Measurements from ENCODE around the gene IGFL4.

IGFL4 gene

DNA sequence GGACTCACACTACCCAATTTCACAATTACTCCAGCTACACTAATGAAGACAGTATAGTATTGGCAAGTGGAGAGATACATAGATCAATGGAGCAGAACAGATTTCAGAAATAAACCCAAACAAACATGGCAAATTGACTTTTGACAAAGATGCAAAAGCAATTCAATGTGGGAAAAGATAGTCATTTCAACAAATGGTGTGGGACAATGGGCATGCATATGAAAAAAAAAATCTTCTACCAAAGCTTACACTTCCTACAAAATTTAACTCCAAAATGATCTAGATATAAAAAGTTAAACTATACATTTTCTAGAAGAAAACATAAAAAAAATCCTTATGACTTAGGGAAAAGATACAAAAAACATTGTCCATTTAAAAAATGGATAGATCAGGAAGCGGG, 2.7 kb upstream of the IGFL4 start:
- DNase-seq (no peak), ATAC-seq (replicated peaks) (no peak)
- Mint-ChIP-seq H3K9me3 (no peaks in the 10 kb centered on the region), H3K4me1 (ENCODE audit: low read depth in 2 of 2) (no peaks in the 10 kb centered on the region), H3K27me3 (peaks cover 80 to 93% of the 10 kb centered on the region in 2 donors), H3K27ac (no peak overlapping the region), H3K36me3 (ENCODE audit: insufficient read depth) (no peaks in the 10 kb centered on the region), H3K4me3 (no peak overlapping the region)

DNA sequence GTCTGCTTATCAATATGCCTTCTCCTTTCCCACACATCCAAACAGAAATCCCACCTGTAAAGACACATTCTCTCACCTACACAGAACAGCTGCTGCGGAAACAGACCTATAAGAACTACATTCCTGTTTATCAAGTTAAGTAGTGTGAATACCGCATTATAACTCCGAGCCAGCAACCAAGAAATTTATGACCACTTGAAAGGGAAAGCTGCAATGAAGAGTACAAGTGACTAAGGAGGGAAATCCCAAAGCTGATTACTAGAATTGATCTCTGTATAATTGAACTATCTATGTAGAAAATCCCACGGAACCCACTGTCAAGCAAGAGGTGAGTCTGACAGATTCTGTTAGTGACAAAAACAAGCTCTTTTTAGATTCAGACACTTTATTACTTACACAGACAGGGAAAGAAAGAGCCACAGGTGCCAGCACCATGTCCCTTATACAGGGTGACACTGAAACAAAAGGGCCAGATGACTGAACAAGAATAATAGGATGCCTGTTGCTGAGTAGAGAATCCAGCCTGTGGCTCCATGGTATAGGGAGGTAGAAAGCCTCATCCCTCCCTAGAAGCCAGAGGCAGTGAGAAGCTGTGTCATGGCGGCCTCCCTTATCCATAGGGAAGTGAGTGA, 1.6 kb upstream of the IGFL4 start:
- H3K27ac Mint-ChIP-seq, result no peak overlapping the region
- peaks cover 68 to 84% of the 10 kb centered on the region in 2 donors for H3K27me3 Mint-ChIP-seq
- ATAC-seq (replicated peaks) (no peak), DNase-seq (no peak)
- H3K4me3 Mint-ChIP-seq, result no peak overlapping the region
- H3K4me1 Mint-ChIP-seq (ENCODE audit: low read depth in 2 of 2), result no peaks in the 10 kb centered on the region
- H3K9me3 Mint-ChIP-seq, result no peaks in the 10 kb centered on the region
- no peaks in the 10 kb centered on the region for H3K36me3 Mint-ChIP-seq (ENCODE audit: insufficient read depth)

- no peaks in the 10 kb centered on the region for H3K36me3 Mint-ChIP-seq (ENCODE audit: insufficient read depth)
- no peak overlapping the region for H3K27ac Mint-ChIP-seq
- no peaks in the 10 kb centered on the region for H3K4me1 Mint-ChIP-seq (ENCODE audit: low read depth in 2 of 2)
- ATAC-seq (replicated peaks) (no peak), DNase-seq (no peak)
- no peak overlapping the region for H3K4me3 Mint-ChIP-seq
- no peaks in the 10 kb centered on the region for H3K9me3 Mint-ChIP-seq
- H3K27me3 Mint-ChIP-seq, result peaks cover 57 to 82% of the 10 kb centered on the region in 2 donors
These were observed 677 bp downstream of the IGFL4 start for GRCh38 chr19:46040125-46040524.

GRCh38 chr19:46036744-46037128, 4.1 kb downstream of the IGFL4 start:
- Mint-ChIP-seq H3K4me1 (ENCODE audit: low read depth in 2 of 2) (no peaks in the 10 kb centered on the region), H3K4me3 (no peak overlapping the region), H3K27ac (no peak overlapping the region), H3K36me3 (ENCODE audit: insufficient read depth) (no peaks in the 10 kb centered on the region), H3K27me3 (peaks cover 43 to 79% of the 10 kb centered on the region in 2 donors), H3K9me3 (no peaks in the 10 kb centered on the region)
- ATAC-seq (replicated peaks), result no peak
- DNase-seq, result no peak

DNA sequence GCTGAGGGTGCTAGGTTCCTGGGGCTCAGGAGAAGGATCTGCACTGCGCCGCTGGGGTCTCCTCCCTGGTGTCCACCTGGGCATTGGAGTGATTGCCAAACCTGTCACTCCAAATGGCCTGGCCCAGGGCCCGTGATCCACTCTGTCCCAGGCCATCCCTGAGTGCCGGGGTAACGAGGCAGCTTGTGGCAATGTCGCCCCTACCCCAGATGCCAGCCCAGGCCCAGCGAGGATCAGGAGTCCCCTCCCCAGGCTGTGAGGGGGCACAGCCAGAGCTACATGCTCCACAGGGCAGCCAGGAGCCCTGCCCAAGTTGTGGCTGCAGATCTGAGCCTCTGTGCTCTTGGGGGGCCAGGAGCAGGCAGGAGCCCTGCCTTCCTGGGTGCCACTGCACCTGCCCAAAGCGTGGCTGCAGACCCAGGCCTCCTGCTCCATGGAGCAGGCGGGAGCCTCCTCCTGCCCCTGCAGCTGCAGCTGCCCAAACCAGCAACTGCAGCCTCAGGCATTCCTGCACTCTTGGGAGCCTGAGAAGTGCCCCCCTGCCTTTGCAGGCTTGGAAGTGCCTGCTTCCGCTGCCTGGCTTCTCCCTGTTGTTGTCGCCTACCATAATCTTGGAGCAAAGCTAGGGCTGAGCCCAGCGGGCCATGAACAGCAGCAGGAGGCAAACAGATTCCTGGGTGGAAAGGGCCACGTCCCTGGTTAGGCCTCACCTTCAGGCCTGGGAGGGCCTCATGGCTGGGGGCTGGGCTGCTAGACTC, 4.6 kb downstream of the IGFL4 start:
- DNase-seq (no peak), ATAC-seq (replicated peaks) (no peak)
- no peaks in the 10 kb centered on the region for H3K36me3 Mint-ChIP-seq (ENCODE audit: insufficient read depth)
- H3K4me1 Mint-ChIP-seq (ENCODE audit: low read depth in 2 of 2), result no peaks in the 10 kb centered on the region
- peaks cover 41 to 79% of the 10 kb centered on the region in 2 donors for H3K27me3 Mint-ChIP-seq
- no peaks in the 10 kb centered on the region for H3K9me3 Mint-ChIP-seq
- H3K27ac Mint-ChIP-seq, result no peak overlapping the region
- no peak overlapping the region for H3K4me3 Mint-ChIP-seq

- H3K27me3 Mint-ChIP-seq, result peaks cover 40 to 79% of the 10 kb centered on the region in 2 donors
- H3K27ac Mint-ChIP-seq, result no peak overlapping the region
- no peaks in the 10 kb centered on the region for H3K4me1 Mint-ChIP-seq (ENCODE audit: low read depth in 2 of 2)
These were observed 5.3 kb downstream of the IGFL4 start for GRCh38 chr19:46035546-46035945.

GRCh38 chr19:46033401-46033800, 7.4 kb downstream of the IGFL4 start:
- H3K36me3 Mint-ChIP-seq (ENCODE audit: insufficient read depth), result no peaks in the 10 kb centered on the region
- H3K4me1 Mint-ChIP-seq (ENCODE audit: low read depth in 2 of 2), result peaks cover 4% of the 10 kb centered on the region in 2 donors
- peaks cover 40 to 86% of the 10 kb centered on the region in 2 donors for H3K27me3 Mint-ChIP-seq
- no peaks in the 10 kb centered on the region for H3K9me3 Mint-ChIP-seq
- H3K27ac Mint-ChIP-seq, result no peak overlapping the region
- no peak overlapping the region for H3K4me3 Mint-ChIP-seq
- ATAC-seq (replicated peaks) (no peak), DNase-seq (no peak)

More at GRCh38 chr19:46035546-46035945, 5.3 kb downstream of the IGFL4 start:
- Mint-ChIP-seq H3K4me3 (no peak overlapping the region), H3K36me3 (ENCODE audit: insufficient read depth) (no peaks in the 10 kb centered on the region), H3K9me3 (no peaks in the 10 kb centered on the region)
- DNase-seq, result no peak
- no peak for ATAC-seq (replicated peaks)

- peaks cover 40 to 86% of the 10 kb centered on the region in 2 donors for H3K27me3 Mint-ChIP-seq
These were observed 8.2 kb downstream of the IGFL4 start for GRCh38 chr19:46032597-46033025.

DNA sequence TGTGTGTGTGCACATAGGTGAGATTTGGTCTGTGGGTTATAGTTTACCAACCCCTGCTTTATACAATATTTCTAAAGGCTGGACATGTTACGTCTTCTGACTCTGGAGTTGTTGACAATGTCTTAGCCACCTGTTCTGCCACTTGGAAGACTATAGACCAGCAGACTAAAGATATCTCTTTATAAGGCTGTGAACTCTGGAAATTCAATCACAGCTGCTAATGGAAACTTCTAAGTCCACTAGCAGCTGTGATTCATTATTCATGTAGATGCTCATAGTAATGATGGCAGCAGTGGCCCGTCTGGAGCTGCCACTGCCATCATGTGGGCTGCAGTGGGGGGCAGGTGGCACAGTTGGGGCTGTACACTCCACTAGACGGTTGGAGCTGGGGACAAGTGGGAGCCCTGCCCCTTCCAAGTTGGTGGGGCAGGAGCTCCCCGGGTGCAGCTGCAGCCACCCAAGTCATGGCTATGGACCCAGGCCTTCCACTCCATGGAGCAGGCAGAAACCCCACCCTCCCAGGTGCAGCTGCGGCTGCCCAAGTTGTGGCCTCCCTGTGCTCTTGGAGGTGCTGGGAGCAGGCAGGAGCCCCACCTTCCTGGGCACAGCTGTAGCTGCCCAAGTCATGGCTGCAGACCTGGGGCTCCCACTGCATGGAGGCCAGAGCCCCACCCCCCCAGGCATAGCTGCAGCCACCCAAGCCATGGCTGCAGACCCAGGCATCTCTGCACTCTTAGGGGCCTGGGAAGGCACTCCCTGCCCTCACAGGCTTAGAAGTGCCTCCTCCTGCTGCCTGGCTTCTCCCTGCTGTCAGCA, 8.8 kb downstream of the IGFL4 start:
- no peaks in the 10 kb centered on the region for H3K9me3 Mint-ChIP-seq
- ATAC-seq (replicated peaks), result no peak

More at GRCh38 chr19:46032597-46033025, 8.2 kb downstream of the IGFL4 start:
- H3K36me3 Mint-ChIP-seq (ENCODE audit: insufficient read depth), result no peaks in the 10 kb centered on the region
- no peak for ATAC-seq (replicated peaks)
- peaks cover 4% of the 10 kb centered on the region in 2 donors for H3K4me1 Mint-ChIP-seq (ENCODE audit: low read depth in 2 of 2)
- H3K9me3 Mint-ChIP-seq, result no peaks in the 10 kb centered on the region
- H3K27ac Mint-ChIP-seq, result no peak overlapping the region
- no peak for DNase-seq
- no peak overlapping the region for H3K4me3 Mint-ChIP-seq

DNA sequence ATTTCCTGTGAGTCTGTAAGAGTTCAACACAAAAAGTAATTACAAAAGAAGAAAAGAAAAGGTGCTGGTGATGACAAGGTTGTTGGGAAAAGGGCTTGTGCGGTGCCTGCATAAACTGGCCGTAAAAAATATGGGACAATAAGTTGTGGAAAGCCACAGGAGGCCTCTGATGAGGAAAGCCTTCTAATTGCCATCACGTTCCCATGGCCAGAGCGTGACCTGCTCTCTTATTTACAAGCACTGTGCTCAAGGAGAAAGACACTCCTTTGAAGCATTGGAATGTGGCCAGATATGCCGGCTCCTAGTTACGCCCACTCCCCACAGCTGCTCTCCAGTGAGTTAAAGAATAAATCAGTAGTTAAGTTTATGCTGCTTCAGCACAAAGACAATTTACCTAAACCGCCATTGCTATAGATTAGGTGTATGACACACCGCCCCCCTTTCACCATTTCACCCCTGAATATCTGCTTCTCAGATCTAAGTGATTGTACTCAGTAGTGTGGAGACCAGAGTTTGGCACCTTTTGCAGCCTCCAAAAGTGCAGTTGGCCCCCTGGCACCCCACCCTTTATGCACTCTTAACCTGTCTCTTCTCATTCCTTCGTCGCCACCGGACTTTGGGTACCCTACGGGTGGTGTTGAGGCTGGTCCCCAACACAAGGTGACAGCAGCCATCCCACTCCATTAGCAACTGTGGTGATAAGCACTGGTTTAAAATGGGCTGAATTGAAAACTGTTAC, 9.8 kb downstream of the IGFL4 start:
- H3K9me3 Mint-ChIP-seq, result no peaks in the 10 kb centered on the region
- H3K27ac Mint-ChIP-seq, result no peak overlapping the region

More for the DNA sequence above, 8.8 kb downstream of the IGFL4 start:
- no peak overlapping the region for H3K27ac Mint-ChIP-seq
- no peaks in the 10 kb centered on the region for H3K36me3 Mint-ChIP-seq (ENCODE audit: insufficient read depth)
- peaks cover 4% of the 10 kb centered on the region in 2 donors for H3K4me1 Mint-ChIP-seq (ENCODE audit: low read depth in 2 of 2)
- H3K4me3 Mint-ChIP-seq, result no peak overlapping the region
- peaks cover 38 to 80% of the 10 kb centered on the region in 2 donors for H3K27me3 Mint-ChIP-seq
- DNase-seq, result no peak

GRCh38 chr19:46025835-46026234, 15.0 kb downstream of the IGFL4 start:
- ATAC-seq (replicated peaks), result no peak
- no peaks in the 10 kb centered on the region for H3K9me3 Mint-ChIP-seq
- no peak for DNase-seq
- peaks cover 31 to 67% of the 10 kb centered on the region in 2 donors for H3K27me3 Mint-ChIP-seq
- peaks cover 9 to 15% of the 10 kb centered on the region in 2 donors for H3K4me1 Mint-ChIP-seq (ENCODE audit: low read depth in 2 of 2)
- no peaks in the 10 kb centered on the region for H3K36me3 Mint-ChIP-seq (ENCODE audit: insufficient read depth)
- H3K4me3 Mint-ChIP-seq, result no peak overlapping the region
- no peak overlapping the region for H3K27ac Mint-ChIP-seq

More for the DNA sequence above, 9.8 kb downstream of the IGFL4 start:
- DNase-seq (no peak), ATAC-seq (replicated peaks) (no peak)
- H3K4me3 Mint-ChIP-seq, result no peak overlapping the region
- H3K36me3 Mint-ChIP-seq (ENCODE audit: insufficient read depth), result no peaks in the 10 kb centered on the region
- peaks cover 7 to 11% of the 10 kb centered on the region in 2 donors for H3K4me1 Mint-ChIP-seq (ENCODE audit: low read depth in 2 of 2)
- peaks cover 42 to 82% of the 10 kb centered on the region in 2 donors for H3K27me3 Mint-ChIP-seq

- no peak for ATAC-seq (replicated peaks)
These were observed 17.5 kb downstream of the IGFL4 start for GRCh38 chr19:46023311-46023779.

More at GRCh38 chr19:46023311-46023779, 17.5 kb downstream of the IGFL4 start:
- peaks cover 5 to 11% of the 10 kb centered on the region in 2 donors for H3K4me1 Mint-ChIP-seq (ENCODE audit: low read depth in 2 of 2)
- H3K27me3 Mint-ChIP-seq, result peaks cover 17 to 44% of the 10 kb centered on the region in 2 donors
- no peaks in the 10 kb centered on the region for H3K9me3 Mint-ChIP-seq
- no peak overlapping the region for H3K27ac Mint-ChIP-seq
- no peak overlapping the region for H3K4me3 Mint-ChIP-seq
- no peaks in the 10 kb centered on the region for H3K36me3 Mint-ChIP-seq (ENCODE audit: insufficient read depth)
- DNase-seq, result no peak
